ENCODE data around the gene ARMC9.

ARMC9 gene

DNA sequence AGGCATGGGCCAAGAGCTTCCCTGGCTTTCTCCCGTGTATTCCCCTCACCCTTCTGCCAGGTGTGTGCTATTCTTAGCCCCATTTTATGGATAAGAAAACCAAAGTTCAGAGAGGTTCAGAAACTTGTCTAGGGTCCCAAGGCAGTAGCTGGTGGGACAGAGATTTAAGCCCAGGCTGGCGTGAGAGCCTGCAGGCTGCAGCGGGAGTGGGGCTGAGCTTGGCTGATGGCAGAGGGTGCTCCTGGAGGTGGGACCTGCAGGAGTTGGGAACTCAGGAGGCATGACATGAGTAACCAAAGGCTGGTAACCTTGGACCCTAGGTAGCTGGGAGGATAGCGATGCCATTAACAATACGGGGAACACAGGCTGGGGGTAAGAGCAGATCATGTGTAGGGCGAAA, 109.8 kb downstream of the ARMC9 start:
- DNase-seq (ENCODE audit: low read depth) = no peak
- H3K4me3 ChIP-seq (ENCODE audit: low read length) = no peak overlapping the region
- TF ChIP-seq, protein P1, sequence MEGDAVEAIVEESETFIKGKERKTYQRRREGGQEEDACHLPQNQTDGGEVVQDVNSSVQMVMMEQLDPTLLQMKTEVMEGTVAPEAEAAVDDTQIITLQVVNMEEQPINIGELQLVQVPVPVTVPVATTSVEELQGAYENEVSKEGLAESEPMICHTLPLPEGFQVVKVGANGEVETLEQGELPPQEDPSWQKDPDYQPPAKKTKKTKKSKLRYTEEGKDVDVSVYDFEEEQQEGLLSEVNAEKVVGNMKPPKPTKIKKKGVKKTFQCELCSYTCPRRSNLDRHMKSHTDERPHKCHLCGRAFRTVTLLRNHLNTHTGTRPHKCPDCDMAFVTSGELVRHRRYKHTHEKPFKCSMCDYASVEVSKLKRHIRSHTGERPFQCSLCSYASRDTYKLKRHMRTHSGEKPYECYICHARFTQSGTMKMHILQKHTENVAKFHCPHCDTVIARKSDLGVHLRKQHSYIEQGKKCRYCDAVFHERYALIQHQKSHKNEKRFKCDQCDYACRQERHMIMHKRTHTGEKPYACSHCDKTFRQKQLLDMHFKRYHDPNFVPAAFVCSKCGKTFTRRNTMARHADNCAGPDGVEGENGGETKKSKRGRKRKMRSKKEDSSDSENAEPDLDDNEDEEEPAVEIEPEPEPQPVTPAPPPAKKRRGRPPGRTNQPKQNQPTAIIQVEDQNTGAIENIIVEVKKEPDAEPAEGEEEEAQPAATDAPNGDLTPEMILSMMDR (conservative IDR thresholded peaks at IDR 0.05; ENCODE audit: low read length) = no peak

DNA sequence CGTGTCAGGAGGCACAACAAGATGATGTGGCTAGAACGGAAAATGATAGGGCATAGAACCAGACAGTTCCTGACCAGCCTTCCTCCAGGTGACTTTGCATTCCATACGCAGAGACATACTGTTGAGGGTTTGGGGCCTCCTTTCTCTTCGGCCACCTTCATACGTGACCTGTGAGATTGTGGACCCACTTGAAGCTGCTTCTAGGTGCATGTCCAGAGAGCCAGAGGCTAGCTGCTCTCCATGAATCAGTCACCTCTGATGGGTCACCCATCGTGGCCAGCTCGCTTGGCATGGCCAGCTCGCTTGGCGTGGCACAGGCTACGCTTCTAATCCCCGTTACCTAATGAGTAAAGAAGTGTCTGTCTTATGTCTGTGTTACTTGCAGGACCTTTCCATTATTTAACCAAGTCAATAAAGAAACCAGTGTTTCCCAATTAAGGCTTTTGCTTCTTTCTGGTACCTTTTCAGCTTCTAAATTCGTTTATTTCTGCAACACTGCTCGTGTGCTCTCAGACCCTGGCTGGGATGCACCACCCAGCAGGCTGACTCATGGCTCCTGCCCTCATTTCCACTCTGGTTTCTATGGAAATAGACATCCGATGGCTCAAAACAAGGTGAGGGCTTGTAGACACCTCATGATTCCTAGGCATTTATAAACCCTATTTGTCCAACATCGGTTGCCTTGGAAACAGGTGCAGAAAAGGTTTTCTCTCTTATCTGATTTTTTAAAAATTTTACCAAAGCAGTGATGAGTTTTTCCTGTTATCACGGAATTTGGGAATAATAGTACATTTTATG, 110.4 kb downstream of the ARMC9 start:
- no peak overlapping the region for H3K4me3 ChIP-seq (ENCODE audit: low read length)
- DNase-seq (ENCODE audit: low read depth) = peak; percentile 26

DNA sequence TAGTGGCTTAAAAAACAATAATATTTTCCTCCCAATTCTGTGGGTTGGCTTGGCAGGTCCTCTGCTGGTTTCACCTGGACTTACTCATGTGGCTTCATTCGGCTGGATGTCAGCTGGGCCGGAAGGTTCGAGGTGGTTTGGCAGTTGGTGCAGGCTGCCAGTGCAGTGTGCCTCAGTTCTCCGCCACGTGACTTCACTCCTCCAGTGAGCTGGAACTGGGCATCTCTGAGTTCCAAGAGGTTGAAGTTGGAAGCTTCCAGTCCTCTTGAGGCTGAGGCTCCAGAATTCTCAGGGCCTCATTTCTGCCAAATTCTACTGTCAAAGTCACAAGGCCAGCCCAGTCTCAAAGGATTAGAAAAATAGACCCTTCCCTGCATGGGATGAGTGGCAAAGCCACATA, 113.6 kb downstream of the ARMC9 start:
- DNase-seq (ENCODE audit: low read depth) = no peak
- TF ChIP-seq, protein P1 (conservative IDR thresholded peaks at IDR 0.05; ENCODE audit: low read length) = no peak
- H3K4me3 ChIP-seq (ENCODE audit: low read length) = no peak overlapping the region

More for the DNA sequence above, 110.4 kb downstream of the ARMC9 start:
- TF ChIP-seq, protein P1 (conservative IDR thresholded peaks at IDR 0.05; ENCODE audit: low read length) = no peak

DNA sequence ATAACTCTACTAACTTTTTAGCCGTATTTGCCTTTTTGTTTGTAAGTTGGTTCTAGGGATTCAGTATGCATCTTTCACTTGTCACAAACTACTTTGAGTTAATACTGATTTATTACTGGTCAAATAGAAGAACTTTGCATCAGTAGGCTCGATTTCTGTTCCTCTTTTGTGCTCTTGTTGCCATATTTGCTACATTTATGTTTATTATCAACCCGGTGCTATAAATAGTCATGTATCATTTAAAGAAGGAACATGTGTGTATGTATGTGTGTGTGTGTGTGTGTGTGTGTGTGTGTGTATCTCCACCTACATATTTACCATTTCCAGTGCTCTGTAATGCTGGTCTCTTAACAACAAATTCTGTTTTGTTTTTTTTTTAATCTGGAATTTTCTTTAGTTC, 117.5 kb downstream of the ARMC9 start:
- no peak overlapping the region for H3K4me3 ChIP-seq (ENCODE audit: low read length)
- TF ChIP-seq, protein P1 (conservative IDR thresholded peaks at IDR 0.05; ENCODE audit: low read length) = no peak
- DNase-seq (ENCODE audit: low read depth) = no peak

DNA sequence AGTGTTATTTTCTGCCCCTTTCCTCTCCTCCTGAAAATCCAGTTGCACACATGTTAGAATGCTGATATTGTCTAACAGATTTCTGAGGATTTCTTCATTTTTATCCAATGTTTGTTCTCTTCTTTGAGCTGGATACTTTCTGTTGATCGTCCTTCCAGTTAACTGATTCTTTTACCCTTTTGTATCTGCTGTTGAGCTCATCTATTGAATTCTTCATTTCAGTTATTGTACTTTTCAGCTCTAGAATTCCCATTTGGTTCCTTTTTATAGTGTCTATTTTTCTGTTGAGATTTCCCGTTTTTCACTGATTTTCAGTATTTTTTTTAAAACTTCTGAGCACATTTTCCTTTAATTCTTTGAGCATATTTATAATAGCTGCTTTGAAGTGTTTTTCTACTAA, 119.1 kb downstream of the ARMC9 start:
- TF ChIP-seq, protein P1 (conservative IDR thresholded peaks at IDR 0.05; ENCODE audit: low read length) = no peak
- no peak for DNase-seq (ENCODE audit: low read depth)
- H3K4me3 ChIP-seq (ENCODE audit: low read length) = no peak overlapping the region

DNA sequence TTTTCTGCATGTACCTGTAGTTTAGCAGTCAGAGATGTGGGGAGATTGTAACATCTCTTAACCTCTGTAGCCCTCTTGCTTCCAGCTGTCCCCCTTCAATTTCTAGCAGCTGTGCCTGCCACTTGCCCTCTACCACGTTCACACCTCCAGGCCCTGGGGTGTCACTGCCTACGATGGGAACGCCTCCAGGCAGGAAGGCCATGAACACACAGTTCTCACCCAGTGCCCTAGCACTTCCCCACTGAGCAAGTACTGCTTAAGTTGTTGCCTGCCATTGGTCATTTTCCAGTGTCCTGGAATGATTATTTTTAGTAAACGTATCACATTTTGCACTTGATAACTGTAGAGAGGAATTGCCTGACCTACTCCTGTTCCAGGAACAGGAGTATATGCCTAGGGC, 120.0 kb downstream of the ARMC9 start:
- TF ChIP-seq, protein P1 (conservative IDR thresholded peaks at IDR 0.05; ENCODE audit: low read length) = no peak
- no peak for DNase-seq (ENCODE audit: low read depth)
- no peak overlapping the region for H3K4me3 ChIP-seq (ENCODE audit: low read length)

DNA sequence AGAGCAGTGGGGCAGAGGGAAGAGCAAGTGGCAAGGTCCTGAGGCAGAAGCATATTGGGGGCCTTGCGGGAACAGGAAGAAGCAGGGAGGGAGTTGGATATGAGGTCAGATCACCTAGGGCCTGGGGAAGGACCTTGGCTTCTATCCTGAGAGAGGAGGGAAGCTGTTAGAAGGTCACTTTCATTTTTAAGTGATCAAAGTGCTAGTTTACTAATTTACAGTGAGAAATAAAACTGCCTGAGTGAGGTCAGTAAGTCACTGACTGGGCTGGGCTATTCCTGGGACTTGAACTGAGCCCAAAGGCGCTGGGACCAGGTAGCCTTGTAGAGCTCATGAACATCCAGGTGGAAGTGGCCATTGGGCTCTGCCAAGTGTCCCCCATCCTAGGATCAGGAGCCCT, 120.5 kb downstream of the ARMC9 start:
- no peak overlapping the region for H3K4me3 ChIP-seq (ENCODE audit: low read length)
- DNase-seq (ENCODE audit: low read depth) = no peak
- TF ChIP-seq, protein P1 (conservative IDR thresholded peaks at IDR 0.05; ENCODE audit: low read length) = no peak

Measured in AG10803 (cell line).